PFSK-1 (cell line): ENCODE results near the gene CLEC5A.

Source experiments
- FOXP2 ChIP-seq: optimal IDR thresholded peaks from 2 replicates; pipeline ENCODE3; 2011; ENCODE audit warnings: borderline replicate concordance, control low read depth, inconsistent platforms; ENCODE audit not compliant: insufficient read depth; ENCODE audit errors: extremely low read length, extremely low read depth
- POLR2AphosphoS5 ChIP-seq: IDR thresholded peaks from 2 replicates; pipeline ENCODE4 v1.6.1; 2012; ENCODE audit warnings: low read depth, mild to moderate bottlenecking, control low read depth, low read length, moderate library complexity
- SIN3A ChIP-seq: IDR thresholded peaks from 2 replicates; pipeline ENCODE4 v1.6.1; 2012; ENCODE audit warnings: mild to moderate bottlenecking, low read length, moderate library complexity, borderline replicate concordance; ENCODE audit not compliant: insufficient read depth
- TAF1 ChIP-seq: IDR thresholded peaks from 2 replicates; pipeline ENCODE4 v1.6.1; 2012; ENCODE audit warnings: low read length, control low read depth, borderline replicate concordance; ENCODE audit not compliant: insufficient read depth
- TF ChIP-seq, protein P1 (sequence below), 2 experiments: IDR thresholded peaks; 2 replicates each; pipeline versions ENCODE4 v1.6.1 to v1.8.0; 2011 to 2012; ENCODE audit warnings: low read depth in 2 of 2, low read length in 2 of 2, control low read depth in 1 of 2, inconsistent platforms in 1 of 2, mild to moderate bottlenecking in 1 of 2, moderate library complexity in 1 of 2; ENCODE audit not compliant: insufficient read depth in 1 of 2

The CLEC5A gene

DNA sequence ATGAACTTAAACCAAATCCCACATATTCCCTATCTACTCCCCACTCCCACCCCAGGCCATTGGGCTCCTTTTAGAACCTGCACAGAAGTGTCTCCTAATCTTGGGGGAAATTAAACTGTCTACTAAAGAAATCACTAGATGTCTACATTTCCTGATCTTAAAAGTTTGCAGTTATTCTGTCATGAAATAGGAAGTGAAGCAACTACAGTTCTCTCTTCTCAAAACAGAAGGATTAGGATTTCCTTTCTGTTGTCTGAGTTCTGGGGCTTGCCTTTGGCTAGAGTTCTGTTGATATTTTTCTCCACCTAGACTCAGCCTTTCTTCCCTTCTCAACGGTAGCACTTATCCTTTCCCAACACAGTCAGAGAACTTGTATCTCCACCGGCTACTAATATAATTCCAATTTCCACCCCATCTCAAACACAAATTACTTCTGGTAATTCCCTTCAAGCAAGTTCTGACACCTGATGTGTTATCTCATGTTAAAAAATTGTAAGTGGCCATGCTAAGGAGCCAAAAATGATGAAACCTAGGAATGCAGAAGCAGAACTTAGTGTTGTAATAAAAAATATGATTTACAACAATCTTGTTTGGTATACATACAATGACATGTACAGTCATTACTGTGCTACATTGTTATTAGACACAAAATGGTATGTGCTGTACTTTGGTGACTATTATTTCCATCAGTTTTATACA, 18.5 kb downstream of the CLEC5A start:
- TF ChIP-seq, protein P1, sequence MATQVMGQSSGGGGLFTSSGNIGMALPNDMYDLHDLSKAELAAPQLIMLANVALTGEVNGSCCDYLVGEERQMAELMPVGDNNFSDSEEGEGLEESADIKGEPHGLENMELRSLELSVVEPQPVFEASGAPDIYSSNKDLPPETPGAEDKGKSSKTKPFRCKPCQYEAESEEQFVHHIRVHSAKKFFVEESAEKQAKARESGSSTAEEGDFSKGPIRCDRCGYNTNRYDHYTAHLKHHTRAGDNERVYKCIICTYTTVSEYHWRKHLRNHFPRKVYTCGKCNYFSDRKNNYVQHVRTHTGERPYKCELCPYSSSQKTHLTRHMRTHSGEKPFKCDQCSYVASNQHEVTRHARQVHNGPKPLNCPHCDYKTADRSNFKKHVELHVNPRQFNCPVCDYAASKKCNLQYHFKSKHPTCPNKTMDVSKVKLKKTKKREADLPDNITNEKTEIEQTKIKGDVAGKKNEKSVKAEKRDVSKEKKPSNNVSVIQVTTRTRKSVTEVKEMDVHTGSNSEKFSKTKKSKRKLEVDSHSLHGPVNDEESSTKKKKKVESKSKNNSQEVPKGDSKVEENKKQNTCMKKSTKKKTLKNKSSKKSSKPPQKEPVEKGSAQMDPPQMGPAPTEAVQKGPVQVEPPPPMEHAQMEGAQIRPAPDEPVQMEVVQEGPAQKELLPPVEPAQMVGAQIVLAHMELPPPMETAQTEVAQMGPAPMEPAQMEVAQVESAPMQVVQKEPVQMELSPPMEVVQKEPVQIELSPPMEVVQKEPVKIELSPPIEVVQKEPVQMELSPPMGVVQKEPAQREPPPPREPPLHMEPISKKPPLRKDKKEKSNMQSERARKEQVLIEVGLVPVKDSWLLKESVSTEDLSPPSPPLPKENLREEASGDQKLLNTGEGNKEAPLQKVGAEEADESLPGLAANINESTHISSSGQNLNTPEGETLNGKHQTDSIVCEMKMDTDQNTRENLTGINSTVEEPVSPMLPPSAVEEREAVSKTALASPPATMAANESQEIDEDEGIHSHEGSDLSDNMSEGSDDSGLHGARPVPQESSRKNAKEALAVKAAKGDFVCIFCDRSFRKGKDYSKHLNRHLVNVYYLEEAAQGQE (IDR thresholded peaks at IDR 0.05; ENCODE audit: insufficient read depth in 1 of 2, low read depth in 2 of 2, low read length in 2 of 2): no peak
- TF ChIP-seq POLR2AphosphoS5 (no peak), FOXP2 (no peak), TAF1 (no peak), SIN3A (no peak)

DNA sequence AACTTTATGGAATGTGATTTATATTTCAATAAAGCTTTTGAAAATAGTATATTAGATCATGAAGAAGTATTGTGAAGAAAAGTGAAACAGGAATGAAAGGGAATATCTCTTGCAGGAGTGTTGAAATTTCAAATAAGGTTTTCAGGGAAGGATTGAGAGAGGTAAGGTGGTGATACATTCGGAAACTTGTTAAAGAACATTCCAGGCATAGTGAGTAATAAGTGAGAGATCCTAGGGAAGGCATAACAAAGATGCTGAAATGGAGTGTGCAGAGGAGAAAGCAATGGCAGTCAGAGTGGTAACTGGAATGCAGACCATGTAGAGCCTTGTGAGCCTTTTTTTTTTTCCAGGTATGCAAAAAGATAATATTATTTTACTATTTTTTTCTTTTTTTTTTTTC, 26.5 kb downstream of the CLEC5A start:
- TF ChIP-seq FOXP2: no peak
- no peak for TF ChIP-seq TAF1
- no peak for TF ChIP-seq POLR2AphosphoS5
- TF ChIP-seq SIN3A: no peak
- TF ChIP-seq, protein P1 (IDR thresholded peaks at IDR 0.05; ENCODE audit: insufficient read depth in 1 of 2, low read depth in 2 of 2, low read length in 2 of 2): no peak

DNA sequence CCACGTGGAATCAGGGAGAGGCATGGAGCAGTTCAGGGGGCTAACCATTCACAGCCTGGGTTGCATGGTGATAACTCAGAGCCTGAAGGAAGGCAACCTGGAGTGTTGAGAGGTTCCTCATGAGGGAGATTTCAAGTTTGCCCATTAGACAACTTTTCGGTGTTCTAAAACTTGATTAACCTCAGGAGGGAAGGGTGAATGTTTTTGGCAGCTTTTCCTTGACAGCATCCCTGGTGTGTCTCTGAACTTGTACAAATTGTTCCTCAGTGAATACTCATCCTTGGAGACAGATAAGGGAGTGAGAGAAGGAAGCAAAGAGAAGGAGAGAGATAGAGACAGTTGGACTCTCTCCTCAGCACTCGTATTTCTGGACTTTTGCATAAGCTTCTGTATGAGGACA, 30.7 kb downstream of the CLEC5A start, which contains the start of gene OR9A4:
Gene OR9A4 (plus strand): TSS at position 301 of the 400 bp plus-strand sequence. CDS start 2,477 bp downstream, outside the sequence.
- TF ChIP-seq TAF1: no peak
- TF ChIP-seq, protein P1 (IDR thresholded peaks at IDR 0.05; ENCODE audit: insufficient read depth in 1 of 2, low read depth in 2 of 2, low read length in 2 of 2): no peak
- TF ChIP-seq SIN3A: no peak
- TF ChIP-seq POLR2AphosphoS5: no peak
- TF ChIP-seq FOXP2: no peak

DNA sequence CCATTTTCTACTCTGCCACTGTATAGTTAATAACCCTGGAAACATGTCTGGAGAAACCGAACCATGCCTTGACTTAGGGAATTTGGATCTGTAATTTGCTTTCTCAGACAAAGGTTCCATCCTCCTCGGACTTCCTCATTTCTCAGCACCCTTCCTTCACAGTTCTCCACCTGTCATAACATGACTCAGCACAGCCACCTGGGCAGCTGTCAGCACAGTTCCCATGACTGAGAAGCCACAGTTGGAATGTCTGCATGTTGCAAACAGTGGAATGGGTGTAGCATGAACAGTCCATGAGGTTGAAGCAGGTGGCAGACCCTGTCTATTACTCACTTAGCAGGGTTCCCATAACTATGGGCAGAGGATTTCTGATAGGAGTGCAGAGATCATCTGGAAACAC, 31.2 kb downstream of the CLEC5A start:
- TF ChIP-seq POLR2AphosphoS5 (no peak), TAF1 (no peak), SIN3A (no peak), FOXP2 (no peak)
- TF ChIP-seq, protein P1 (IDR thresholded peaks at IDR 0.05; ENCODE audit: insufficient read depth in 1 of 2, low read depth in 2 of 2, low read length in 2 of 2): no peak

DNA sequence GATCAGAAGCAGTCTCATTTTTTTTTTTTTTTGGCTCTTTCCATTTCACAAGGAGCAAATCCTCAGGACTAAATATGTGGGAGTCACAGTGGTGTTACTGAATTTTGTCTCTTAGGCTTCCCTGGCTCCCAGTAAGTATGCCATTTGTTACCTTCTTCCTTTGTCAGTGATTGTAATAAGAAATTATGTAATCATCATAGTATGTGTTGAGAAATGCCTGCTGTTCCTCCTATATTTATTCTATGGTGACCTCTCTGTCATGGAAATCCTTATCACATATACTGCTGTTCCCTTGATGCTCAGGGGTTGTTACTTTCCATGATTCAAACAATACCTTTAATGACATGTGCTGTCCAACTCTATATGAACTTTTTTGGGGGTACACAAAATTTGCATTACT, 35.4 kb downstream of the CLEC5A start:
- TF ChIP-seq POLR2AphosphoS5 (no peak), FOXP2 (no peak), SIN3A (no peak), TAF1 (no peak)
- TF ChIP-seq, protein P1 (IDR thresholded peaks at IDR 0.05; ENCODE audit: insufficient read depth in 1 of 2, low read depth in 2 of 2, low read length in 2 of 2): no peak
